SK-N-SH (cell line): ENCODE results near the gene TCP10L. TPM values are rescaled to one million over a fixed set of nuclear protein-coding genes. Genes with fewer than 3 reads are reported as not detected.
"Not testable (repeated sequence)": the region's sequence is repeated elsewhere in the genome, so short reads cannot be mapped to it uniquely, and the experiment has no call there.

ENCODE experiments used
- CTCF ChIA-PET: fragments of 300-600, 350-600 bp; formaldehyde crosslinking; extraction: SDS; loops from one replicate; lab custom pipeline; 2021; lab: Yijun Ruan, JAX
- POLR2A ChIA-PET: fragments of 350-600 bp; sonication (Branson Sonifier 250); formaldehyde crosslinking; extraction: SDS; loops from one replicate; lab custom pipeline; 2020; ENCODE audit warnings: antibody characterized with exemption, inconsistent platforms; lab: Yijun Ruan, JAX
- DNase-seq: peaks from one replicate; pipeline ENCODE4 v3.0.0; 2012
- H2AFZ ChIP-seq: fragments of 200-600 bp; sonication (generic); 2 replicates; pipeline ENCODE4 v1.8.1; 2016; ENCODE audit warnings: antibody characterized with exemption, mild to moderate bottlenecking, low read depth
- H3F3A ChIP-seq: fragments of 200-600 bp; sonication (generic); replicated peaks from 2 replicates; pipeline ENCODE3; 2016; ENCODE audit warnings: antibody characterized with exemption, mild to moderate bottlenecking; ENCODE audit not compliant: insufficient read depth
- H3K27ac ChIP-seq, 2 experiments: fragments of 200-500 bp in 1 of 2; fragments of 200-600 bp in 1 of 2; sonication (Bioruptor generic) in 1 of 2; sonication (generic), shearing (Covaris generic) in 1 of 2; 2 replicates each; pipeline versions ENCODE4 v1.5.1 to v1.6.1; 2014 to 2016; ENCODE audit warnings: low read depth in 2 of 2, inconsistent platforms in 1 of 2, low read length in 1 of 2, mild to moderate bottlenecking in 1 of 2, mixed read lengths in 1 of 2
- H3K27me3 ChIP-seq: fragments of 200-600 bp; sonication (generic), shearing (Covaris generic); 2 replicates; pipeline ENCODE4 v1.6.1; 2016; ENCODE audit warnings: mixed run types; ENCODE audit not compliant: insufficient read depth
- H3K36me3 ChIP-seq, 2 experiments: fragments of 200-500 bp in 1 of 2; fragments of 200-600 bp in 1 of 2; sonication (Bioruptor generic) in 1 of 2; sonication (generic) in 1 of 2; replicated peaks in 1 of 2; 2 replicates each; pipeline versions ENCODE3 to v1.5.1; 2014 to 2016; ENCODE audit warnings: low read length in 1 of 2, mild to moderate bottlenecking in 1 of 2; ENCODE audit not compliant: insufficient read depth in 2 of 2, control insufficient read depth in 1 of 2
- H3K4me1 ChIP-seq, 2 experiments: fragments of 200-500 bp in 1 of 2; fragments of 200-600 bp in 1 of 2; sonication (Bioruptor generic) in 1 of 2; sonication (generic), shearing (Covaris generic) in 1 of 2; 2 replicates each; pipeline versions ENCODE4 v1.5.1 to v1.6.1; 2014 to 2016; ENCODE audit warnings: low read depth in 1 of 2, low read length in 1 of 2, mixed run types in 1 of 2; ENCODE audit not compliant: insufficient read depth in 2 of 2, control insufficient read depth in 1 of 2
- H3K4me2 ChIP-seq: fragments of 200-600 bp; sonication (generic), shearing (Covaris generic); 2 replicates; pipeline ENCODE4 v1.6.1; 2017; ENCODE audit warnings: mixed run types
- H3K4me3 ChIP-seq, 2 experiments: fragments of 200-500 bp in 1 of 2; fragments of 200-600 bp in 1 of 2; sonication (Bioruptor generic) in 1 of 2; sonication (generic), shearing (Covaris generic) in 1 of 2; 2 replicates each; pipeline versions ENCODE4 v1.5.1 to v1.8.1; 2014 to 2016; ENCODE audit warnings: low read depth in 2 of 2, inconsistent platforms in 1 of 2, low read length in 1 of 2, mild to moderate bottlenecking in 1 of 2, mixed read lengths in 1 of 2, moderate library complexity in 1 of 2
- H3K79me2 ChIP-seq: fragments of 200-600 bp; sonication (generic); 2 replicates; pipeline ENCODE4 v1.8.1; 2017; ENCODE audit warnings: mild to moderate bottlenecking; ENCODE audit not compliant: insufficient read depth
- H3K9ac ChIP-seq: fragments of 200-600 bp; sonication (generic); 2 replicates; pipeline ENCODE4 v1.6.1; 2017; ENCODE audit warnings: mixed run types
- H3K9me2 ChIP-seq: fragments of 200-600 bp; sonication (generic); 2 replicates; pipeline ENCODE4 v1.6.1; 2017; ENCODE audit warnings: mixed run types
- H3K9me3 ChIP-seq: fragments of 200-600 bp; sonication (generic); 2 replicates; pipeline ENCODE4 v1.6.1; 2017; ENCODE audit warnings: mixed run types, mild to moderate bottlenecking, moderate library complexity
- H4K20me1 ChIP-seq: fragments of 200-600 bp; sonication (generic); 2 replicates; pipeline ENCODE4 v1.6.1; 2017; ENCODE audit warnings: mild to moderate bottlenecking, mixed run types; ENCODE audit not compliant: insufficient read depth
- EZH2phosphoT487 ChIP-seq: fragments of 200-600 bp; sonication (generic); IDR thresholded peaks from 2 replicates; pipeline ENCODE4 v1.6.1; 2017; ENCODE audit warnings: low read depth, mixed run types, mild to moderate bottlenecking, antibody characterized with exemption, moderate library complexity, borderline replicate concordance
- FOXJ3 ChIP-seq: sonication (generic); formaldehyde crosslinking; IDR thresholded peaks from 2 replicates; pipeline ENCODE4 v1.5.1; 2020; ENCODE audit warnings: mild to moderate bottlenecking, missing genetic modification reagents
- JUND ChIP-seq: IDR thresholded peaks from 2 replicates; pipeline ENCODE4 v1.4.0; 2012
- MAX ChIP-seq: IDR thresholded peaks from 2 replicates; pipeline ENCODE4 v1.4.0; 2012; ENCODE audit warnings: low read depth
- POLR2AphosphoS5 ChIP-seq: IDR thresholded peaks from 2 replicates; pipeline ENCODE4 v1.6.1; 2012; ENCODE audit warnings: low read depth, low read length
- RFX5 ChIP-seq: IDR thresholded peaks from 2 replicates; pipeline ENCODE4 v1.6.1; 2012; ENCODE audit warnings: mild to moderate bottlenecking, improper control_type of control experiment, low read length
- RXRA ChIP-seq: IDR thresholded peaks from 2 replicates; pipeline ENCODE4 v1.4.0; 2012; ENCODE audit warnings: low read depth, mild to moderate bottlenecking, borderline replicate concordance
- TEAD4 ChIP-seq: IDR thresholded peaks from 2 replicates; pipeline ENCODE4 v1.4.0; 2012; ENCODE audit warnings: mild to moderate bottlenecking, borderline replicate concordance; ENCODE audit not compliant: insufficient read depth
- ZBTB33 ChIP-seq: IDR thresholded peaks from 2 replicates; pipeline ENCODE4 v1.4.0; 2012; ENCODE audit warnings: low read depth, borderline replicate concordance
- WGBS: methylation state at CpG from one replicate; pipeline ENCODE4 v1.1.6; 2017; ENCODE audit warnings: low lambda C conversion rate; 5-methylcytosine and 5-hydroxymethylcytosine counted together
- polyA plus RNA-seq, 3 experiments: library from polyadenylated mRNA; depleted of rRNA; stranded (reverse); fragments of >200 nt; gene quantifications; 2 replicates each; pipeline ENCODE4 v1.2.3, GENCODE V29; 2012
- TF ChIP-seq, protein P1 (sequence below): IDR thresholded peaks from 2 replicates; pipeline ENCODE4; 2012
- TF ChIP-seq, protein P2 (sequence below): IDR thresholded peaks from 2 replicates; pipeline ENCODE4 v1.4.0; 2012; ENCODE audit warnings: low read depth, borderline replicate concordance

The TCP10L gene
- polyA plus RNA-seq, 1 of the 3 experiments (the other 2 are of a cell fraction), result 0.33 TPM

DNA sequence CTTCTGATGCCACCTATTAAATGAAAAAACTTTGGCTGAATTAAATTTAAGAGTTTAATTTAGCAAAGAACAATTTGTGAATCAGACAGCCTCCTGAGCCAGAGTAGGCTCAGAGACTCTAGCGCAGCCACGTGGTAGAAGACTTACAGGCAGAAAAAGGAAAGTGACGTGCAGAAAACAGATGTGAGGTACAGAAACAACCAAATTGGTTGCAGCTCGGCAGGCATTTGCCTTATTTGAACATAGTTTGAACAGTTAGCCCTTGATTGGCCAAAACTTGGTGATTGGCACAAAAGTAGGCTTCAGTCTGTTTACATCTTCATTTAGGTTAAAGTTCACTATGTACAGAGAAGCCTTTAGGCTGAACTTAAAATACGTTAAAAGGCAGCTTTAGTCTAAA lies 22.9 kb downstream of the TCP10L start (continued):
- TF ChIP-seq RXRA (no peak), EZH2phosphoT487 (no peak), POLR2AphosphoS5 (no peak)
- TF ChIP-seq, protein P1, sequence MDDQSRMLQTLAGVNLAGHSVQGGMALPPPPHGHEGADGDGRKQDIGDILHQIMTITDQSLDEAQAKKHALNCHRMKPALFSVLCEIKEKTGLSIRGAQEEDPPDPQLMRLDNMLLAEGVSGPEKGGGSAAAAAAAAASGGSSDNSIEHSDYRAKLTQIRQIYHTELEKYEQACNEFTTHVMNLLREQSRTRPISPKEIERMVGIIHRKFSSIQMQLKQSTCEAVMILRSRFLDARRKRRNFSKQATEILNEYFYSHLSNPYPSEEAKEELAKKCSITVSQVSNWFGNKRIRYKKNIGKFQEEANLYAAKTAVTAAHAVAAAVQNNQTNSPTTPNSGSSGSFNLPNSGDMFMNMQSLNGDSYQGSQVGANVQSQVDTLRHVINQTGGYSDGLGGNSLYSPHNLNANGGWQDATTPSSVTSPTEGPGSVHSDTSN, result no peak

GRCh38 chr21:32561476-32561875 lies 23.8 kb downstream of the TCP10L start:
- CTCF ChIA-PET, H3K36me3 ChIP-seq, H4K20me1 ChIP-seq, H3K4me1 ChIP-seq, H2AFZ ChIP-seq, H3K9me2 ChIP-seq, H3F3A ChIP-seq, DNase-seq, H3K4me3 ChIP-seq, H3K9ac ChIP-seq, H3K79me2 ChIP-seq, H3K27me3 ChIP-seq, POLR2A ChIA-PET, H3K4me2 ChIP-seq, H3K27ac ChIP-seq: not testable (repeated sequence)
- WGBS, result 100% methylated on average over 1 of the region's 1 CpG
- peaks cover 13% of the 10 kb centered on the region; the same call in 1 of the 2 replicates for H3K9me3 ChIP-seq

DNA sequence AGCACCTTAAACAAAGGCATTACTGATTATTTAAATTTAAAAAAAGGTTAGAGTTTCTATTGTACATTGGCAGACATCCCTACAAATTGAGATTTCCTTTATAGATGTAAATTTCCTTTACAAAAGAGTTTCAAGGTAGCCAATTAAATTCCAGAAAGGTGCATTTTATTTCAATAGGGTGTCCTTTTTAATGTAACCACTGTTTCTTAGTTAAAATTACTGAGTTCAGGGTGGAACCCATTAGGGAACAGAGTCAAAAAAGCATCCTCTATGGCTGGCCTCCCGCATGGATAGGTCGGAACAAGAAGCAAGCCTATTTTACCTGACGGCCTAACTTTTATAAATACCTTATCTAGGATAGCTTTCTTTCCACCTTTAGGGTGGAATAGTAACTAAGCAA lies 24.4 kb downstream of the TCP10L start:
- no peak overlapping the region for H3K4me3 ChIP-seq
- H3F3A ChIP-seq, result no peaks in the 10 kb centered on the region
- ChIA-PET POLR2A (no interaction called here), CTCF (interaction anchor here (1.0 to 2.3 kb wide), 2 partner anchors 40 to 157 kb away, joined by 4 to 6 read pairs; no protein-coding TSS in a partner anchor)
- H3K9me2 ChIP-seq, result no peaks in the 10 kb centered on the region
- no peak overlapping the region for H2AFZ ChIP-seq
- H3K4me1 ChIP-seq, result no peaks in the 10 kb centered on the region
- H3K36me3 ChIP-seq, result peaks cover 0 to 6% of the 10 kb centered on the region in 2 experiments
- TF ChIP-seq ZBTB33 (no peak), FOXJ3 (CRISPR knock-in tag) (no peak), JUND (no peak), RFX5 (no peak), MAX (no peak), TEAD4 (no peak)
- TF ChIP-seq, protein P2, sequence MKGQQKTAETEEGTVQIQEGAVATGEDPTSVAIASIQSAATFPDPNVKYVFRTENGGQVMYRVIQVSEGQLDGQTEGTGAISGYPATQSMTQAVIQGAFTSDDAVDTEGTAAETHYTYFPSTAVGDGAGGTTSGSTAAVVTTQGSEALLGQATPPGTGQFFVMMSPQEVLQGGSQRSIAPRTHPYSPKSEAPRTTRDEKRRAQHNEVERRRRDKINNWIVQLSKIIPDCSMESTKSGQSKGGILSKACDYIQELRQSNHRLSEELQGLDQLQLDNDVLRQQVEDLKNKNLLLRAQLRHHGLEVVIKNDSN, result no peak
- H3K4me2 ChIP-seq, result no peak overlapping the region
- peaks cover 10% of the 10 kb centered on the region; the same call in 1 of the 2 replicates for H3K9me3 ChIP-seq
- no peaks in the 10 kb centered on the region for H3K27me3 ChIP-seq
- no peak overlapping the region for H3K9ac ChIP-seq
- H3K79me2 ChIP-seq, result no peaks in the 10 kb centered on the region
- H3K27ac ChIP-seq, result no peak overlapping the region
- DNase-seq, result no peak
- no peaks in the 10 kb centered on the region for H4K20me1 ChIP-seq
- WGBS, result 94% methylated on average over 3 of the region's 3 CpGs
